ENCODE results near the gene FBXL16.
A peak's percentile ranks its signal among the peaks of the same experiment; 100 is the strongest.
"Not testable (repeated sequence)": the region's sequence is repeated elsewhere in the genome, so short reads cannot be mapped to it uniquely, and the experiment has no call there.

The FBXL16 gene

GRCh38 chr16:714558-715476 is 9.2 kb upstream of the FBXL16 start, which contains the start of gene METRN:
METRN (plus strand) TSS chr16:715118; CDS start chr16:715290, 172 bp downstream.
- H3K4me3 ChIP-seq (ENCODE audit: low read depth, low read length): peak within 1 kb of the TSS; percentile 63

GRCh38 chr16:714079-714478 is 8.5 kb upstream of the FBXL16 start:
- no peak overlapping the region for H3K4me3 ChIP-seq (ENCODE audit: low read depth, low read length)
- no peak for DNase-seq (ENCODE audit: low read depth)

More at GRCh38 chr16:714558-715476, 9.2 kb upstream of the FBXL16 start, which contains the start of gene METRN:
- DNase-seq (ENCODE audit: low read depth): peak; percentile 53

- H3K4me3 ChIP-seq (ENCODE audit: low read depth, low read length): not testable (repeated sequence)
- DNase-seq (ENCODE audit: low read depth): peak; percentile 91
Measured at GRCh38 chr16:712740-713250, 7.2 kb upstream of the FBXL16 start.

GRCh38 chr16:711548-712320 is 6.1 kb upstream of the FBXL16 start:
- no peak overlapping the region for H3K4me3 ChIP-seq (ENCODE audit: low read depth, low read length)
- DNase-seq (ENCODE audit: low read depth): no peak

- no peak for DNase-seq (ENCODE audit: low read depth)
- H3K4me3 ChIP-seq (ENCODE audit: low read depth, low read length): no peak overlapping the region
Measured at GRCh38 chr16:711084-711483, 5.5 kb upstream of the FBXL16 start.

GRCh38 chr16:710500-711075 is 5.0 kb upstream of the FBXL16 start:
- no peak for DNase-seq (ENCODE audit: low read depth)
- no peak overlapping the region for H3K4me3 ChIP-seq (ENCODE audit: low read depth, low read length)

GRCh38 chr16:709566-710499 is 4.2 kb upstream of the FBXL16 start:
- no peak overlapping the region for H3K4me3 ChIP-seq (ENCODE audit: low read depth, low read length)
- peak; percentile 65 for DNase-seq (ENCODE audit: low read depth)

- H3K4me3 ChIP-seq (ENCODE audit: low read depth, low read length): no peak overlapping the region
- DNase-seq (ENCODE audit: low read depth): no peak
Measured at GRCh38 chr16:708959-709358, 3.4 kb upstream of the FBXL16 start.

GRCh38 chr16:708019-708418 is 2.4 kb upstream of the FBXL16 start:
- no peak overlapping the region for H3K4me3 ChIP-seq (ENCODE audit: low read depth, low read length)
- DNase-seq (ENCODE audit: low read depth): no peak

- DNase-seq (ENCODE audit: low read depth): no peak
- no peak overlapping the region for H3K4me3 ChIP-seq (ENCODE audit: low read depth, low read length)
Measured at GRCh38 chr16:707062-707538, 1.5 kb upstream of the FBXL16 start.

- H3K4me3 ChIP-seq (ENCODE audit: low read depth, low read length): peak overlapping the region; percentile 11
- no peak for DNase-seq (ENCODE audit: low read depth)
Measured at GRCh38 chr16:706189-707061, 824 bp upstream of the FBXL16 start.

- no peak for DNase-seq (ENCODE audit: low read depth)
- H3K4me3 ChIP-seq (ENCODE audit: low read depth, low read length): peak overlapping the region; percentile 37
Measured at GRCh38 chr16:704552-705380, 835 bp downstream of the FBXL16 start.

- no peak overlapping the region for H3K4me3 ChIP-seq (ENCODE audit: low read depth, low read length)
- no peak for DNase-seq (ENCODE audit: low read depth)
Measured at GRCh38 chr16:704047-704446, 1.6 kb downstream of the FBXL16 start.

GRCh38 chr16:703406-703805 is 2.2 kb downstream of the FBXL16 start:
- DNase-seq (ENCODE audit: low read depth): no peak

GRCh38 chr16:702341-702740 is 3.3 kb downstream of the FBXL16 start:
- no peak overlapping the region for H3K4me3 ChIP-seq (ENCODE audit: low read depth, low read length)
- DNase-seq (ENCODE audit: low read depth): no peak

More at GRCh38 chr16:703406-703805, 2.2 kb downstream of the FBXL16 start:
- H3K4me3 ChIP-seq (ENCODE audit: low read depth, low read length): no peak overlapping the region

GRCh38 chr16:700684-701584 is 4.7 kb downstream of the FBXL16 start:
- no peak overlapping the region for H3K4me3 ChIP-seq (ENCODE audit: low read depth, low read length)
- DNase-seq (ENCODE audit: low read depth): no peak

All from skeletal muscle cell (primary cell).